H1 (cell line): ENCODE data around the gene ARFGEF3. TPM values are rescaled to one million over a fixed set of nuclear protein-coding genes. Genes with fewer than 3 reads are reported as not detected.

Experiments
- CTCF ChIA-PET: fragments of 300-600 bp; sonication (Branson Sonifier 250); formaldehyde crosslinking; loops from one replicate; lab custom pipeline; 2021; ENCODE audit not compliant: partially characterized antibody; lab: Charles Lee
- POLR2A ChIA-PET: fragments of 300-600 bp; sonication (Branson Sonifier 250); formaldehyde crosslinking; loops from one replicate; lab custom pipeline; 2021; ENCODE audit warnings: inconsistent platforms; ENCODE audit not compliant: partially characterized antibody; lab: Charles Lee
- DNase-seq, 2 experiments: peaks; one replicate each; pipeline versions ENCODE4 v3.0.0 to v3.0.0-alpha.2; 2010 to 2022; ENCODE audit warnings: low spot score in 2 of 2, low read depth in 1 of 2, mixed read lengths in 1 of 2
- FAIRE-seq: peaks from 2 replicates; lab custom pipeline; 2011; peaks lifted over from hg19 to GRCh38; lab: Jason Lieb, UNC
- H2AFZ ChIP-seq: 2 replicates; pipeline ENCODE4 v1.8.1; 2012; ENCODE audit warnings: low read length, inconsistent platforms
- H2AK5ac ChIP-seq: 2 replicates; pipeline ENCODE4 v1.6.1; 2013; ENCODE audit warnings: low read depth, low read length
- H2BK120ac ChIP-seq: replicated peaks from 2 replicates; pipeline ENCODE3; 2013; ENCODE audit warnings: low read depth, low read length, inconsistent platforms
- H2BK12ac ChIP-seq: 2 replicates; pipeline ENCODE4 v1.6.1; 2013; ENCODE audit warnings: low read depth, low read length
- H2BK15ac ChIP-seq: 2 replicates; pipeline ENCODE4 v1.6.1; 2013; ENCODE audit warnings: low read length
- H2BK20ac ChIP-seq: 2 replicates; pipeline ENCODE4 v1.6.1; 2013; ENCODE audit warnings: low read length
- H2BK5ac ChIP-seq: 2 replicates; pipeline ENCODE4 v1.6.1; 2013; ENCODE audit warnings: low read depth, low read length
- H3K14ac ChIP-seq: 2 replicates; pipeline ENCODE4 v1.6.1; 2013; ENCODE audit warnings: inconsistent platforms; ENCODE audit not compliant: insufficient read length
- H3K18ac ChIP-seq: 2 replicates; pipeline ENCODE4 v1.6.1; 2013; ENCODE audit warnings: low read length; ENCODE audit errors: extremely low read depth
- H3K23ac ChIP-seq: 2 replicates; pipeline ENCODE4 v1.6.1; 2013; ENCODE audit warnings: inconsistent platforms; ENCODE audit not compliant: insufficient read length
- H3K23me2 ChIP-seq: 2 replicates; pipeline ENCODE4 v1.6.1; 2013; ENCODE audit warnings: low read depth, low read length
- H3K27ac ChIP-seq: 2 replicates; pipeline ENCODE4 v1.6.1; 2011; ENCODE audit warnings: low read depth, low read length, inconsistent platforms
- H3K27me3 ChIP-seq, 4 experiments: replicated peaks in 1 of 4; 1 replicate in 1 of 4; 2 replicates in 3 of 4; pipeline versions ENCODE4 v1.6.1 to v1.8.1; 2011 to 2013; ENCODE audit warnings: low read length in 3 of 4, mild to moderate bottlenecking in 3 of 4, inconsistent platforms in 2 of 4, mixed read lengths in 2 of 4, moderate library complexity in 1 of 4; ENCODE audit not compliant: control insufficient read depth in 3 of 4, insufficient read depth in 3 of 4; ENCODE audit errors: extremely low read depth in 1 of 4
- H3K36me3 ChIP-seq, 4 experiments: 2 replicates each; pipeline versions ENCODE4 v1.6.1 to v1.8.1; 2011 to 2013; ENCODE audit warnings: mild to moderate bottlenecking in 4 of 4, low read length in 3 of 4, moderate library complexity in 2 of 4, control low read depth in 1 of 4, inconsistent platforms in 1 of 4; ENCODE audit not compliant: insufficient read depth in 4 of 4, control insufficient read depth in 2 of 4
- H3K4ac ChIP-seq: replicated peaks from 2 replicates; pipeline ENCODE3; 2013; ENCODE audit warnings: low read length, low read depth, mixed read lengths, inconsistent platforms; ENCODE audit not compliant: insufficient read length
- H3K4me1 ChIP-seq, 4 experiments: replicated peaks in 1 of 4; 1 replicate in 1 of 4; 2 replicates in 3 of 4; pipeline versions ENCODE4 v1.6.1 to v1.8.1; 2011 to 2013; ENCODE audit warnings: low read length in 3 of 4, inconsistent platforms in 2 of 4, mixed read lengths in 1 of 4; ENCODE audit not compliant: insufficient read depth in 4 of 4, control insufficient read depth in 3 of 4
- H3K4me2 ChIP-seq, 2 experiments: 2 replicates each; pipeline versions ENCODE4 v1.6.1 to v1.8.1; 2011 to 2013; ENCODE audit warnings: low read depth in 2 of 2, low read length in 2 of 2, control low read depth in 1 of 2, inconsistent platforms in 1 of 2, mild to moderate bottlenecking in 1 of 2; ENCODE audit not compliant: insufficient read depth in 1 of 2
- H3K4me3 ChIP-seq, 4 experiments: fragments of 200-600, 300-600 bp in 1 of 4; sonication (generic), shearing (Covaris generic), sonication (Bioruptor Twin) in 1 of 4; 2 replicates each; pipeline versions ENCODE4 v1.5.1 to v1.8.1; 2011 to 2016; ENCODE audit warnings: low read length in 4 of 4, low read depth in 3 of 4, control low read depth in 2 of 4, inconsistent platforms in 2 of 4, mild to moderate bottlenecking in 2 of 4, mixed read lengths in 1 of 4, moderate library complexity in 1 of 4; ENCODE audit not compliant: insufficient read depth in 2 of 4; ENCODE audit errors: extremely low read depth in 1 of 4
- H3K56ac ChIP-seq: replicated peaks from 2 replicates; pipeline ENCODE3; 2013; ENCODE audit warnings: low read depth, mild to moderate bottlenecking, mixed read lengths, low read length, inconsistent platforms; ENCODE audit not compliant: insufficient read length
- H3K79me1 ChIP-seq: 2 replicates; pipeline ENCODE4 v1.6.1; 2013; ENCODE audit warnings: low read depth, low read length, control low read depth
- H3K79me2 ChIP-seq, 2 experiments: 2 replicates each; pipeline versions ENCODE4 v1.6.1 to v1.8.1; 2012 to 2013; ENCODE audit warnings: low read length in 2 of 2, mild to moderate bottlenecking in 2 of 2, inconsistent platforms in 1 of 2; ENCODE audit not compliant: insufficient read depth in 2 of 2, control insufficient read depth in 1 of 2
- H3K9ac ChIP-seq, 4 experiments: replicated peaks in 1 of 4; 1 replicate in 1 of 4; 2 replicates in 3 of 4; pipeline versions ENCODE4 v1.6.1 to v1.8.1; 2011 to 2013; ENCODE audit warnings: low read depth in 3 of 4, low read length in 3 of 4, control low read depth in 2 of 4, mild to moderate bottlenecking in 2 of 4, moderate library complexity in 2 of 4, inconsistent platforms in 1 of 4; ENCODE audit errors: extremely low read depth in 1 of 4
- H3K9me3 ChIP-seq, 2 experiments: 2 replicates each; pipeline versions ENCODE4 v1.6.1 to v1.8.1; 2012 to 2013; ENCODE audit warnings: mild to moderate bottlenecking in 2 of 2, moderate library complexity in 2 of 2, control low read depth in 1 of 2, inconsistent platforms in 1 of 2, low read depth in 1 of 2, low read length in 1 of 2, mixed read lengths in 1 of 2; ENCODE audit not compliant: insufficient read depth in 2 of 2
- H4K20me1 ChIP-seq, 2 experiments: replicated peaks in 1 of 2; 2 replicates each; pipeline versions ENCODE3 to v1.8.1; 2011 to 2013; ENCODE audit warnings: inconsistent platforms in 2 of 2, low read length in 2 of 2, mild to moderate bottlenecking in 1 of 2; ENCODE audit not compliant: insufficient read depth in 2 of 2, control insufficient read depth in 1 of 2
- H4K5ac ChIP-seq: 2 replicates; pipeline ENCODE4 v1.6.1; 2013; ENCODE audit warnings: low read length, low read depth, mixed read lengths, inconsistent platforms; ENCODE audit not compliant: insufficient read length
- H4K8ac ChIP-seq: 2 replicates; pipeline ENCODE4 v1.8.0; 2013; ENCODE audit warnings: mild to moderate bottlenecking, moderate library complexity, low read length, inconsistent platforms; ENCODE audit not compliant: insufficient read depth; ENCODE audit errors: extremely low read depth
- H4K91ac ChIP-seq: replicated peaks from 2 replicates; pipeline ENCODE3; 2013; ENCODE audit warnings: low read length, mixed read lengths, inconsistent platforms; ENCODE audit not compliant: insufficient read length
- CTBP2 ChIP-seq: IDR thresholded peaks from 2 replicates; pipeline ENCODE4 v1.7.0; 2011; ENCODE audit warnings: borderline replicate concordance, mild to moderate bottlenecking, moderate library complexity, mixed read lengths, low read length; ENCODE audit not compliant: insufficient read depth, insufficient read length
- EZH2 ChIP-seq: fragments of 200-600 bp; sonication (generic); IDR thresholded peaks from 2 replicates; pipeline ENCODE4 v1.7.1; 2012; ENCODE audit warnings: low read depth, mild to moderate bottlenecking, moderate library complexity, low read length, inconsistent platforms; ENCODE audit not compliant: severe bottlenecking
- HDAC2 ChIP-seq, 2 experiments: fragments of 300-600 bp in 1 of 2; sonication (generic) in 1 of 2; IDR thresholded peaks; 2 replicates each; pipeline ENCODE4 v1.6.1; 2011 to 2012; ENCODE audit warnings: low read depth in 2 of 2, low read length in 2 of 2, mild to moderate bottlenecking in 2 of 2, moderate library complexity in 2 of 2, borderline replicate concordance in 1 of 2, inconsistent platforms in 1 of 2
- POU5F1 ChIP-seq: IDR thresholded peaks from 2 replicates; pipeline ENCODE4 v1.6.1; 2011; ENCODE audit warnings: low read depth, mild to moderate bottlenecking, low read length, moderate library complexity
- RAD21 ChIP-seq, 2 experiments: IDR thresholded peaks in 1 of 2; conservative IDR thresholded peaks in 1 of 2; 2 replicates each; pipeline ENCODE4 v1.6.1; 2011; ENCODE audit warnings: low read depth in 2 of 2, low read length in 2 of 2, improper control_type of control experiment in 1 of 2, inconsistent platforms in 1 of 2, mild to moderate bottlenecking in 1 of 2, moderate library complexity in 1 of 2
- RBBP5 ChIP-seq: IDR thresholded peaks from 2 replicates; pipeline ENCODE4 v1.7.1; 2012; ENCODE audit warnings: low read depth, mild to moderate bottlenecking, inconsistent platforms, low read length, moderate library complexity, borderline replicate concordance
- SAP30 ChIP-seq: fragments of 300-600 bp; sonication (generic); IDR thresholded peaks from 2 replicates; pipeline ENCODE4 v1.7.1; 2012; ENCODE audit warnings: low read length, moderate library complexity, mild to moderate bottlenecking, inconsistent platforms; ENCODE audit not compliant: insufficient read depth, insufficient replicate concordance
- WGBS, 2 experiments: shearing (Covaris generic) in 1 of 2; methylation state at CpG; one replicate each; pipeline versions ENCODE4 v1.1.6 to v1.1.7; 2013 to 2015; ENCODE audit warnings: low lambda C conversion rate in 2 of 2, mixed read lengths in 2 of 2, inconsistent platforms in 1 of 2, low coverage in 1 of 2, missing lambda C conversion rate in 1 of 2; ENCODE audit not compliant: insufficient replicate concordance in 2 of 2, insufficient coverage in 1 of 2, insufficient read length in 1 of 2; ENCODE audit errors: extremely low coverage in 1 of 2, missing lambda C conversion rate in 1 of 2; 5-methylcytosine and 5-hydroxymethylcytosine counted together
- polyA plus RNA-seq, 7 experiments: library from polyadenylated mRNA; depleted of rRNA in 3 of 7; stranded (reverse) in 5 of 7; unstranded in 2 of 7; fragments of >200 nt in 5 of 7; fragments of 200-250 nt in 2 of 7; gene quantifications; 1 replicate in 5 of 7; 2 replicates in 1 of 7; 4 replicates in 1 of 7; pipeline versions ENCODE4 v1.2.1 to v1.2.3, GENCODE V29; 2011 to 2013; ENCODE audit warnings: missing spikeins in 2 of 7, mixed read lengths in 2 of 7
- total RNA-seq: library from RNA; stranded (reverse); fragmentation: NEBNext Ultra II Directional; extraction: Animal tissue kit (Norgen Biotek cat#: 25700); gene quantifications from 2 replicates; pipeline ENCODE4 v1.2.1, GENCODE V29; 2021

Gene ARFGEF3
- total and polyA plus RNA-seq, 2 of the 8 experiments (the other 6 are each of a cell fraction or from before 2014, with no cell fraction given): 5.8 to 23.2 TPM

DNA sequence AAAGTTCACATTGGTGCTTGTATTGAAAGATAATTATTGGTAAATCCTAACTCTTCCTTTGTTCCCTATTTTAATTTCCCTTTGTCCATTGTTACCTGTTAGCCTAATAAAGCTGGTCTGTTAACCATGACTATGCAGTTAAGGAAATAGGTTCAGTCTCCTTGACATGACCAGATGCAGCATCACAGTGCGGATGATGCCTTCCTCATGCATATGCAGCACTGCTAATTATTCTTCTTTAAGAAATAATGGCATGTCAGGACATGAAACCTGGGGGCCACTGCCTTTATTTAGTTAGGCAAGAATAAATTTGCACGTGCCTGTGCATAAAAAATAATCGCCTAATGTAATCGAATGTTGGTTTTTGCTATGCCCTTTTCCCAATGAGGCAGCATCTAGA is 40.1 kb downstream of the ARFGEF3 start:
- H4K20me1 ChIP-seq: no peaks in the 10 kb centered on the region
- no peak overlapping the region for H2AK5ac ChIP-seq
- H3K4me2 ChIP-seq: no peak overlapping the region
- H3K79me1 ChIP-seq: no peaks in the 10 kb centered on the region
- no peak overlapping the region for H3K14ac ChIP-seq
- H3K18ac ChIP-seq: no peak overlapping the region
- WGBS, 2 experiments: 94% methylated on average over 4 of the region's 4 CpGs; no CpG with 5 or more reads in 1 of the 2 experiments
- H3K9me3 ChIP-seq: no peaks in the 10 kb centered on the region
- DNase-seq: no peak
- no peak overlapping the region for H2BK12ac ChIP-seq
- ChIA-PET POLR2A (no interaction called here), CTCF (interaction anchor here (1.0 kb wide), 1 partner anchor 8 kb away, joined by 4 read pairs; no protein-coding TSS in a partner anchor)
- H3K27me3 ChIP-seq: no peaks in the 10 kb centered on the region
- H3K36me3 ChIP-seq: no peaks in the 10 kb centered on the region; a peak in 1 of 8 replicates
- no peak overlapping the region for H2BK120ac ChIP-seq
- H3K23me2 ChIP-seq: no peaks in the 10 kb centered on the region
- no peak overlapping the region for H2BK15ac ChIP-seq
- H2BK5ac ChIP-seq: no peak overlapping the region
- FAIRE-seq: no peak
- H2AFZ ChIP-seq: no peak overlapping the region
- H4K91ac ChIP-seq: no peak overlapping the region
- H3K79me2 ChIP-seq: no peaks in the 10 kb centered on the region; a peak in 1 of 4 replicates
- H4K8ac ChIP-seq: no peak overlapping the region
- peaks cover 0 to 11% (median 4%) of the 10 kb centered on the region in 4 experiments; a peak in 3 of 7 replicates for H3K4me1 ChIP-seq
- no peak overlapping the region for H4K5ac ChIP-seq
- no peak overlapping the region for H3K4ac ChIP-seq
- no peak overlapping the region for H3K4me3 ChIP-seq
- H2BK20ac ChIP-seq: no peak overlapping the region
- no peak overlapping the region for H3K23ac ChIP-seq
- no peak overlapping the region for H3K9ac ChIP-seq
- no peak overlapping the region for H3K56ac ChIP-seq
- H3K27ac ChIP-seq: no peak overlapping the region
- TF ChIP-seq EZH2 (no peak), SAP30 (no peak), RBBP5 (no peak), POU5F1 (no peak), CTBP2 (no peak), HDAC2 (IDR thresholded peaks at IDR 0.05; ENCODE audit: borderline replicate concordance in 1 of 2, low read depth in 2 of 2, low read length in 2 of 2) (no peak), RAD21 (IDR thresholded peaks at IDR 0.05 in 1 of 2, conservative IDR thresholded peaks at IDR 0.05 in 1 of 2; ENCODE audit: low read depth in 2 of 2, low read length in 2 of 2) (no peak)
